Measurements from ENCODE around the gene CYP46A1. TPM values are rescaled to one million over a fixed set of nuclear protein-coding genes. Genes with fewer than 3 reads are reported as not detected.

CYP46A1 gene
- total RNA-seq, 1 donor from 2014 or later: 3.6 TPM

DNA sequence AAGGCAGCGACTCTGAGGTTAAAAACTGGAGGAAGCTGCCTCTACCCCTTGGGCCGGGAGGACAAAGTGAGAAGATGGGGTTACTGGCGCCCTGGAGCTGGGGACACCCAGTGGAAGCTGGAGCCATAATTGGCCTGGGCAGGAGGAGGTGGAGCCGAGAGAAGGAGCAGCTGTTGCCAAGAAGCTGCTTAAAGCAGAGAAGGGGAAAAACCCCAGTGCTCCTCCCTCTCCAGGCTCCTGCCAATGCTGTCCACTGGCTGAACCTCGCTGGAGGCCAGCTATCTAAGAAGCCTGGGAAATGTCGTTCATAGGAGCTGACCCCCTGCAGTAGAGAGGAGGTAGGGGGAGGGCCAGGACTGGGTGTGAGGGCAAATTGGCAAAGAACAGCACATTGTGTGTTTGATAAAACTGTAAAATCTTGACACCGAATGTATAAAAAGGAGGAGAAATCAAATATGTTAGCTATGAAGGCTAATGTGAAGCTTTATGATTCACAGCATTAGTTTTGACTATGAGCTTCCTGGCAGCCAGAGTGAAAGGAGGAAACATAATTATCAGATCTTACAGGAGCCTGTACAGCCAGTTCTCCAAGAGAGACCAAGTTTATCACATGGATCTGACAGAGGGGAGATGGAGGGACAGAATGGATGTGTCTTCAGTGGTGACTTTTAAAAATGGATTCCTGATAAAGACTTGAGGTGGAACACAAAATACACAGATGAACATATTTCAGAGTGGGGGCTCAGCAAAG is 29.7 kb upstream of the CYP46A1 start:
- Mint-ChIP-seq H3K9me3 (no peaks in the 10 kb centered on the region), H3K4me3 (no peak overlapping the region), H3K27ac (ENCODE audit: unreplicated experiment) (no peak overlapping the region), H3K36me3 (ENCODE audit: low read depth) (no peaks in the 10 kb centered on the region), H3K4me1 (no peaks in the 10 kb centered on the region), H3K27me3 (ENCODE audit: low read depth) (peaks cover 16% of the 10 kb centered on the region)
- TF ChIP-seq CTCF (conservative IDR thresholded peaks at IDR 0.05): no peak
- no peak for DNase-seq (ENCODE audit: low read depth, low spot score)

GRCh38 chr14:99655521-99655920 is 28.6 kb upstream of the CYP46A1 start:
- no peak for TF ChIP-seq CTCF (conservative IDR thresholded peaks at IDR 0.05)
- H3K27ac Mint-ChIP-seq (ENCODE audit: unreplicated experiment): peak overlapping the region; percentile 60
- H3K9me3 Mint-ChIP-seq: no peaks in the 10 kb centered on the region
- H3K4me1 Mint-ChIP-seq: peaks cover under 1% of the 10 kb centered on the region
- H3K27me3 Mint-ChIP-seq (ENCODE audit: low read depth): peaks cover 23% of the 10 kb centered on the region
- no peak overlapping the region for H3K4me3 Mint-ChIP-seq
- DNase-seq (ENCODE audit: low read depth, low spot score): no peak
- H3K36me3 Mint-ChIP-seq (ENCODE audit: low read depth): no peaks in the 10 kb centered on the region

DNA sequence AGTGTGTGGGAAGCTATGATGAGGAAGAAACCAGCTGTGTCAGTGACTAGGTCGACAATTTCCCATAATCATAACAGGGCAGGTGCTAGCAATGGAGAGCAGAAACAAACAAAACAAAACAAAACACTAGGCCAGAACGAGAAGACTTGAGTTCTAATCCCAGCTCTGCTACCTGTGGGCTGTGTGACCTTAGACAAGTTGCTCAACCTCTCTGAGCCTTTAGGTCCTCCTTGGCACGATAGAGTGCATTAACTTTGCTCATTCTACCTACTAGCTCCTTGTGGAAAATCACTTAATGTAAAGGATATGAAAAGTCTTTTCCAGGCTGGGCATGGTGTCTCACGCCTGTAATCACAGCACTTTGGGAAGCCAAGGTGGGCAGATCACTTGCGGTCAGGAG is 27.9 kb upstream of the CYP46A1 start:
- Mint-ChIP-seq H3K9me3 (no peaks in the 10 kb centered on the region), H3K27me3 (ENCODE audit: low read depth) (peaks cover 27% of the 10 kb centered on the region), H3K4me1 (peaks cover 7% of the 10 kb centered on the region), H3K4me3 (no peak overlapping the region), H3K27ac (ENCODE audit: unreplicated experiment) (no peak overlapping the region), H3K36me3 (ENCODE audit: low read depth) (no peaks in the 10 kb centered on the region)
- no peak for DNase-seq (ENCODE audit: low read depth, low spot score)
- TF ChIP-seq CTCF (conservative IDR thresholded peaks at IDR 0.05): no peak

GRCh38 chr14:99657645-99658155 is 26.4 kb upstream of the CYP46A1 start:
- no peak for DNase-seq (ENCODE audit: low read depth, low spot score)
- peaks cover 14% of the 10 kb centered on the region for H3K4me1 Mint-ChIP-seq
- H3K27ac Mint-ChIP-seq (ENCODE audit: unreplicated experiment): no peak overlapping the region
- no peak overlapping the region for H3K4me3 Mint-ChIP-seq
- peaks cover 28% of the 10 kb centered on the region for H3K27me3 Mint-ChIP-seq (ENCODE audit: low read depth)
- TF ChIP-seq CTCF (conservative IDR thresholded peaks at IDR 0.05): no peak
- H3K9me3 Mint-ChIP-seq: no peaks in the 10 kb centered on the region
- H3K36me3 Mint-ChIP-seq (ENCODE audit: low read depth): no peaks in the 10 kb centered on the region

GRCh38 chr14:99658218-99658845 is 25.8 kb upstream of the CYP46A1 start:
- peaks cover 20% of the 10 kb centered on the region for H3K4me1 Mint-ChIP-seq
- no peak overlapping the region for H3K27ac Mint-ChIP-seq (ENCODE audit: unreplicated experiment)
- no peaks in the 10 kb centered on the region for H3K9me3 Mint-ChIP-seq
- H3K27me3 Mint-ChIP-seq (ENCODE audit: low read depth): peaks cover 28% of the 10 kb centered on the region
- H3K4me3 Mint-ChIP-seq: no peak overlapping the region
- no peak for DNase-seq (ENCODE audit: low read depth, low spot score)
- no peak for TF ChIP-seq CTCF (conservative IDR thresholded peaks at IDR 0.05)
- no peaks in the 10 kb centered on the region for H3K36me3 Mint-ChIP-seq (ENCODE audit: low read depth)
